K562 (cell line): ENCODE data around the gene EXOC3L1. TPM values are rescaled to one million over a fixed set of nuclear protein-coding genes. Genes with fewer than 3 reads are reported as not detected.

Source experiments
- ATAC-seq: fragments of 200-7000 bp; cut with Tn5 transposase; 3 replicates; pipeline ENCODE4 v1.9.1; 2020; ENCODE audit warnings: moderate library complexity
- BruUV-seq: library from RNA; stranded (reverse); fragments of 400-500 nt; replicated peaks from 2 replicates; lab custom pipeline; 2021; lab: Mats Ljungman, UMichigan
- CTCF ChIA-PET: fragments of 300-600 bp; formaldehyde crosslinking; extraction: SDS; loops from one replicate; lab custom pipeline; 2021; ENCODE audit warnings: low intra/inter-chr PET ratio; lab: Yijun Ruan, JAX
- POLR2A ChIA-PET: fragments of 300-600, 350-650 bp; sonication (Branson Sonifier 250); formaldehyde crosslinking; extraction: SDS; loops from one replicate; lab custom pipeline; 2021; ENCODE audit warnings: antibody characterized with exemption, inconsistent platforms; lab: Yijun Ruan, JAX
- DNase-seq, 4 experiments: peaks; one replicate each; pipeline versions ENCODE4 v3.0.0 to v3.0.0-alpha.2; 2011 to 2018; ENCODE audit warnings: low spot score in 3 of 4, mixed read lengths in 3 of 4; ENCODE audit errors: extremely low read depth in 1 of 4
- FAIRE-seq: peaks from 2 replicates; lab custom pipeline; 2011; peaks lifted over from hg19 to GRCh38; lab: Jason Lieb, UNC
- H2AFZ ChIP-seq: 2 replicates; pipeline ENCODE4 v1.6.0; 2011; ENCODE audit warnings: low read depth, low read length, control low read depth, inconsistent platforms
- H3K27ac ChIP-seq: fragments of 200-600 bp; 3 replicates; pipeline ENCODE4 v1.8.0; 2011; ENCODE audit warnings: low read depth, mild to moderate bottlenecking, control low read depth, inconsistent platforms, low read length, moderate library complexity, mixed read lengths; ENCODE audit errors: extremely low read depth
- H3K27me3 ChIP-seq, 2 experiments: fragments of 300-600 bp in 1 of 2; 2 replicates in 1 of 2; 3 replicates in 1 of 2; pipeline versions ENCODE4 v1.6.0 to v1.8.0; 2011; ENCODE audit warnings: inconsistent platforms in 2 of 2, low read length in 2 of 2, mild to moderate bottlenecking in 1 of 2, mixed read lengths in 1 of 2, moderate library complexity in 1 of 2; ENCODE audit not compliant: control insufficient read depth in 2 of 2, insufficient read depth in 2 of 2
- H3K36me3 ChIP-seq: fragments of 300-600 bp; 3 replicates; pipeline ENCODE4 v1.8.0; 2011; ENCODE audit warnings: mild to moderate bottlenecking, low read length, inconsistent platforms; ENCODE audit not compliant: control insufficient read depth, insufficient read depth
- H3K4me1 ChIP-seq, 2 experiments: fragments of 200-600 bp in 1 of 2; replicated peaks in 1 of 2; 2 replicates in 1 of 2; 3 replicates in 1 of 2; pipeline versions ENCODE4 v1.5.1 to v1.8.0; 2011; ENCODE audit warnings: inconsistent platforms in 2 of 2, low read length in 2 of 2, mild to moderate bottlenecking in 1 of 2, mixed read lengths in 1 of 2, moderate library complexity in 1 of 2; ENCODE audit not compliant: control insufficient read depth in 2 of 2, insufficient read depth in 2 of 2
- H3K4me2 ChIP-seq: 2 replicates; pipeline ENCODE4 v1.6.1; 2011; ENCODE audit warnings: low read length, control low read depth, inconsistent platforms, mixed read lengths; ENCODE audit not compliant: insufficient read depth
- H3K4me3 ChIP-seq: fragments of 200-600 bp; sonication (generic), shearing (Covaris generic); 2 replicates; pipeline ENCODE4 v1.5.1; 2016; ENCODE audit warnings: control low read depth, inconsistent platforms
- H3K79me2 ChIP-seq: fragments of 200-600 bp; 3 replicates; pipeline ENCODE4 v1.8.0; 2011; ENCODE audit warnings: low read length, inconsistent platforms; ENCODE audit not compliant: control insufficient read depth, insufficient read depth
- H3K9ac ChIP-seq, 2 experiments: 2 replicates each; pipeline versions ENCODE4 v1.6.0 to v1.6.1; 2011; ENCODE audit warnings: low read depth in 2 of 2, low read length in 2 of 2, control low read depth in 1 of 2, inconsistent platforms in 1 of 2, mild to moderate bottlenecking in 1 of 2, mixed read lengths in 1 of 2; ENCODE audit not compliant: insufficient read depth in 1 of 2
- H3K9me1 ChIP-seq: one replicate; pipeline ENCODE4 v1.6.0; 2011; ENCODE audit warnings: inconsistent platforms, mild to moderate bottlenecking, low read length, moderate library complexity; ENCODE audit not compliant: control insufficient read depth, insufficient read depth
- H3K9me3 ChIP-seq: replicated peaks from 2 replicates; pipeline ENCODE4 v1.5.1; 2011; ENCODE audit warnings: low read depth, low read length, inconsistent platforms; ENCODE audit not compliant: control insufficient read depth, insufficient read depth
- H4K20me1 ChIP-seq: replicated peaks from 2 replicates; pipeline ENCODE4 v1.6.1; 2011; ENCODE audit warnings: low read length, inconsistent platforms, mixed read lengths; ENCODE audit not compliant: control insufficient read depth, insufficient read depth
- CTCF ChIP-seq, 3 experiments: IDR thresholded peaks in 2 of 3; conservative IDR thresholded peaks in 1 of 3; 2 replicates each; pipeline ENCODE4 v1.5.1; 2011 to 2012; ENCODE audit warnings: low read length in 3 of 3, mild to moderate bottlenecking in 3 of 3, control low read depth in 2 of 3, improper control_type of control experiment in 1 of 3, inconsistent platforms in 1 of 3, low read depth in 1 of 3, mixed read lengths in 1 of 3, moderate library complexity in 1 of 3; ENCODE audit not compliant: insufficient read depth in 2 of 3
- POLR2G ChIP-seq: fragments of 200-400 bp; formaldehyde crosslinking; IDR thresholded peaks from 2 replicates; pipeline ENCODE4 v1.6.1; 2017; ENCODE audit warnings: low read depth, mild to moderate bottlenecking, antibody characterized with exemption, low read length, moderate library complexity
- RBFOX2 ChIP-seq: fragments of 200-400 bp; formaldehyde crosslinking; IDR thresholded peaks from 2 replicates; pipeline ENCODE4 v1.6.1; 2017; ENCODE audit warnings: low read depth, mild to moderate bottlenecking, low read length, moderate library complexity
- SNRNP70 ChIP-seq: fragments of 200-400 bp; formaldehyde crosslinking; optimal IDR thresholded peaks from 2 replicates; pipeline ENCODE3; 2017; ENCODE audit warnings: low read depth, low read length
- WGBS: fragments of 100-300 bp; shearing (Covaris generic); methylation state at CpG from one replicate; pipeline ENCODE4 v1.1.6; 2016; ENCODE audit warnings: low coverage, mixed read lengths; ENCODE audit not compliant: insufficient coverage; ENCODE audit errors: missing lambda C conversion rate; 5-methylcytosine and 5-hydroxymethylcytosine counted together
- in situ Hi-C: fragments of 300-500 bp; cut with MboI; formaldehyde crosslinking; loops from 4 replicates; pipeline ENCODE4 v1.15.0; 2018; ENCODE audit warnings: inconsistent platforms, mixed read lengths
- intact Hi-C: fragments of 100-400 bp; cut with micrococcal nuclease; formaldehyde crosslinking; loops from 2 replicates; pipeline ENCODE4 v1.14.2; 2022
- polyA plus RNA-seq, 8 experiments: library from polyadenylated mRNA; depleted of rRNA in 4 of 8; stranded (reverse) in 5 of 8; unstranded in 3 of 8; fragments of >200 nt; fragmentation: Nextera tagmentation in 2 of 8; fragmentation: Illumina TruSeq in 1 of 8; extraction: Ambion mirVana in 2 of 8; extraction: Trizol in 1 of 8; gene quantifications; 2 replicates each; pipeline versions ENCODE4 v1.2.1 to v1.2.3, GENCODE V29; 2011 to 2014; ENCODE audit warnings: inconsistent platforms in 1 of 8, missing spikeins in 1 of 8
- total RNA-seq, 7 experiments: library from RNA; depleted of rRNA in 6 of 7; stranded (reverse); fragments of >200 nt in 6 of 7; fragmentation: Illumina TruSeq in 2 of 7; extraction: Trizol in 2 of 7; gene quantifications; 2 replicates each; pipeline versions ENCODE4 v1.2.1 to v1.2.3, GENCODE V29; 2011 to 2021; ENCODE audit warnings: low replicate concordance in 1 of 7

The EXOC3L1 gene
- total and polyA plus RNA-seq, 9 of the 15 experiments (the other 6 are each of a cell fraction or from before 2014, with no cell fraction given) = 0.08 TPM; not detected in 8

- POLR2A ChIA-PET = interaction anchor here (0.9 to 2.2 kb wide), 3 partner anchors 11 to 29 kb away, joined by 3 to 9 read pairs (median 5); partner anchors contain the start of genes NOL3 and TMEM208
- CTCF ChIA-PET = no interaction called here
- no peak overlapping the region for H3K27ac ChIP-seq
- H3K36me3 ChIP-seq = peaks cover 93% of the 10 kb centered on the region
- H3K79me2 ChIP-seq = peaks cover 26% of the 10 kb centered on the region
- in situ Hi-C loops = no loop called here
- TF ChIP-seq RBFOX2 = peak; percentile 49; the same call in 1 of the 2 replicates
- peak; percentile 24 to 45 (median 29); a peak in 3 of 6 replicates for TF ChIP-seq CTCF (IDR thresholded peaks at IDR 0.05 in 2 of 3, conservative IDR thresholded peaks at IDR 0.05 in 1 of 3; ENCODE audit: insufficient read depth in 2 of 3, low read depth in 1 of 3, low read length in 3 of 3)
- TF ChIP-seq SNRNP70 = no peak
- peak; percentile 67 for TF ChIP-seq POLR2G
- TF ChIP-seq, all 486 proteins: peak for 3
- Histone ChIP-seq H3K4me1 (peaks cover 14 to 59% of the 10 kb centered on the region in 2 experiments), H3K4me3 (no peak overlapping the region), H3K9me1 (no peaks in the 10 kb centered on the region), H3K9me3 (no peaks in the 10 kb centered on the region), H3K27me3 (no peaks in the 10 kb centered on the region), H2AFZ (no peak overlapping the region), H3K4me2 (no peak overlapping the region), H3K9ac (no peak overlapping the region; a peak in 1 of 4 replicates), H4K20me1 (no peaks in the 10 kb centered on the region)
- no peak for DNase-seq
- no TSS peak for BruUV-seq
- 93% methylated on average over 10 of the region's 12 CpGs for WGBS
- ATAC-seq = no peak
- intact Hi-C loops = no loop called here
- no peak for FAIRE-seq
These were observed 8.3 kb upstream of the EXOC3L1 start for GRCh38 chr16:67198238-67198734.
